Endometrium (tissue), 2 donors: ENCODE results near the gene FGR.

ENCODE experiments used
- FAIRE-seq: peaks from 2 replicates; lab custom pipeline; 2012; peaks lifted over from hg19 to GRCh38; lab: Jason Lieb, UNC
- donor health status: control.
- donor health status: control.

FGR gene

GRCh38 chr1:27615346-27616192 lies 19.4 kb downstream of the FGR start:
- no peak for FAIRE-seq

DNA sequence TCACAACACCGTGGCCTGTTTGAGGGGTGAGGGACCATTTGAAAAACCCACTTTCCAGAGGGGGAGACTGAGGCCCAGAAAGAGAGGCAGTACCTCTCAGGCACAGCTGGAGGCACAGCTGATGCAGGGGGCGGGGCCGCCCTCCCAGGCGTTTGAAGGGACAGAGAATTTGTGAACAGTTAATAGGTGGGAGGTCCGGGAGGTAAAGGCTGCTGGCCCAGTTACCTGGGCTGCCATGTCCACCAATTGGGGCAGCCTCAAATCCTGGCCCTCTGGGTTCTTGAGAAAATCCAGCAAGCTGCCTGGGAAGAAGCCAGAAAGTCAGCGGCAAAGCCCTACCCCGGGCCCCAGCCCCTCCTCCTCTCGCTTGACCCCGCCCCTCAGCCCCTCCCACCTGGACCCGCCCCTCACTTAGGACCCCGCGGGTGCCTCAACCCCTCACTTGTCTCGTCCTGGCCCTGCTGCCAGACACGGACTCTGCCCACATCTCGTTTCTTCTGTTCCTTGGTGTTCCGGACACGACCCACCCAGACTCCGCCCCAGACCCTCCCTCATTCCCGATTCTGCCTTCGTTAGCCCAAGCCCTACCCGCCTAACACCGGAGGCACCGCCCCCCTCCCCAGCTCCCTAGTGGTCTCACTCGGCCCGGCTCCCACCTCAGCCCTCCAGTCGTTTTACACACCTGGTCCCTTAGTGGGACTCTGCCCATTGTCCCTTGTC lies 20.2 kb downstream of the FGR start:
- FAIRE-seq = no peak

DNA sequence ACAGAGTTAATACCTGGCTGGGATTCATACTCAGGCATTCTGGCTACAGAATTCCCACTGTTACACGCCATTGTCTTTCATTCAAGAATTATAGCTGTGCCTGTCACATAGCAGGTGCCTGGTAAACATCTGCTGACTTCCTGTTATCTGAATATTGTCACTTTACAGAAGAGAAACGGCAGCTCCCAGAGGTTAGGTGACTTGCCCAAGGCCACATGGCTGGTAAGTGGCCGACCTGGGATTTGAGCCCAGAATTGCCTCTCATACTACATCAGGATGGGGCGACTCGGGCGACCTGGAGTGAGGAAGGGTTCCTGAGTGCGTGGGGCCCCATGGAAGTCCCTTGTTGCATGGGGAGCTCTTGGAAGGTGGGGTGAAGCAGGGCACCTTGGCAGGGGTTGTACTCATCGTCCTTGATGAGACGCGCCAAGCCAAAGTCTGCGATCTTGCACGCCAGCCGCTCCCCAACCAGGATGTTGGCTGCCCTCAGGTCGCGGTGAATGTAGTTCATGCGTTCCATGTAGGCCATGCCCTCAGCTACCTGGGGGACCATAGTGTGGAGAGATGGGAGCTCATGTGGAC lies 20.9 kb downstream of the FGR start:
- FAIRE-seq = no peak

DNA sequence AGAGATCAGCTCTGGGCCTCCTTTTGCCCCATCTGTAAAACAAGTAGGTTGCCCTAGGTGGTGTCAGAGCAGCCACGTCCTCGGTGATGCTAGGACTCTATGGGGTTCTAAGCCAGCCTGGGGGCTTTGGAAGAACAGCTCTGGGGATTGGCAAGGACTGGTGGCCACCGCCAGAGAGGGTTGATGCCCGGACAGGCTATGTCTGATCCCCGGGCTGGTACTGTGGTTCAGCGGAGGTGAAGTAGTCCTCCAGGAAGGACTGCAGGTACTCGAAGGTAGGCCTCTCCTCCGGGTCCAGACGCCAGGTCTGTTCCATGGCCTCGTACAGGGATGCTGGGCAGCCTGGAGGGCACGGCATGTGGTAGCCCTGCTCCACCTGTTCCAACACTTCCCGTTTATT lies 22.3 kb downstream of the FGR start:
- FAIRE-seq = no peak

DNA sequence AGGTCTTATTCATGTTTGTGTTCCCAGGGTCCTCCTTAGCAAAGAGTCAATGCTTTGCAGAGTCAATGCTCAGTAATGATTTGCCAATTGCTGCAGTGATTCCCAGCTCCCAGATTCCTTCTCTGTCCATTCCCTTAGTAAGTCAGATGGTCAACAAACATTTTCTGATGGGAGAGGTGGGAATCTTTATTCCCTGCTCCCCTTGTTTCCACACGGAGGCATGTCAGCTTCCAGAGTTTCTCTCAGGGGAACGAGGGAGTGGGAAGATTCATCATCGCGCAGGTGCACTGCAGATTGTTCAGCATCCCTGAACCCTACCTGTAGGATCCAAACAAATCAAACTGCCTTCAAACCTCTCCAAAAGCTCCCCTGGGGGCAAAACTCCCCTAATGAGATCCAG lies 23.5 kb downstream of the FGR start:
- FAIRE-seq = no peak

DNA sequence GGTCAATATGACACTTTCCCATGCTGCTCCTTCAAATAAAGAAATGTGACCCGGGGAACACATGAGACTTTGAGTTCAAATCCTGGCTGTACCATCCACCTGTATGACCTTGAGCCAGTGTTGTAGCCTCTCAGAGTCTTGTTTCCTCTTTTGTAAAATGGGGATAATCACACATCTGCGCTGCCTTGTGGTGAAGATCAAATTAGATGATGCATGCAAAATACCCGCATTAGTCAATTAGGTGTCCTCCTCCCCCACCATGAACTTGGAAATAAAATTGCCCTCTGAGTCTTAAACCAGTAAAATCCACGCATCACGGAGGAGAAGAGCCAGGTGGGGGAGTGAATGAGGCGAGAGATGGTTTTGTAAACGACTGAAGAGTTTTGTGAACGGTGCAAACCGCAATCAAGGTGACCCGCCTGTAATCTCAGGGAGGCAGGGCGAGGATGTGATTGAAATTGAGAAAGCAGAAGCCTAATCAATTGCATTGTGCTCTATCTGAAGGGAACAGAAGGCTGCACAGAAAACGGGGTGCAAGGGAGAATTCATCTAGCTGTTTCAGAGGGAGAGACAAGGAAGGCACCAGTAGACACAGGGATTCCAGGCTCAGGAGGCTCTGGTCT lies 25.3 kb downstream of the FGR start:
- FAIRE-seq = no peak

DNA sequence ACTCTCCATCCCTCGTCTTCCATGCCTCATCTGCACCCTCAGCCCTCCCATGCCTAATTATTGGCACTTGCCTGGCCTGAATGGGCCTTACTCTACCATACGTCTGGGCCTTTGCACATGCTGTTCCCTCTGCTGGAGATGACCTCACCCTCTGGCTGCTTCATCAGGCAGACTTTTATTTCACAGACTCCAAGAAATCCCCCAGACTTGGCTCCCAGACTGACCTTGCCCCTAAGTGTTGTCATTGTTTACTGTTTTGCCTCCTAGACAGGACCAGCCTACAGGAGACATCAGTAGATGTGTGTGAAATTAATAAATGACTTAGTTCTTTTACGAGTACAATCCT lies 25.8 kb downstream of the FGR start:
- no peak for FAIRE-seq

- no peak for FAIRE-seq
Measured at GRCh38 chr1:27607239-27607804, 27.7 kb downstream of the FGR start.

DNA sequence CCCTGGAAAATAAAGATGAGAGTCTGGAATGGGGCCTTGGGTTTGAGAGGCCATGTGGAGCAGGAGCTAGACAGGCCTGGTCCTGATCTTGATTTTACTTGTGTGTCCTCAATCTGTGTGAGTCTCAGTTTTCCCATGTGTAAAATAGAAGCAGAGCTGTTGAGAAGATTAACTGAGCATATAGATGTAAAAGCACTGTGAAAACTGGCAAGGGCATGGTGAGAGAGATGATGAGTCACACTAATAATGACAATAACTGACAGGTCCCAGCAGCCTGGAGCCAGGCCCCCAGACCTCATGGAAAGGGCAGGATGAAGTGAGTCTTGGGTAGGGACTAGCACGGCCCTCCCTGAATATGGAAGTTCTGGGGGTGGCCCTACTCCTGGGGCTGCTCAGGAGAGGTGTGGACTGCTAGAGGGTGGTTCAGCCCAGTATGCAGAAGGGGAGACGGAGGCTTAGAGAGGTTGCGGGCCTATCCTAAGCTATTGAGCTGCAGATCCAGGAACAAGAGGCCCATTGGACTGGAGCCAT lies 28.2 kb downstream of the FGR start:
- FAIRE-seq = no peak

DNA sequence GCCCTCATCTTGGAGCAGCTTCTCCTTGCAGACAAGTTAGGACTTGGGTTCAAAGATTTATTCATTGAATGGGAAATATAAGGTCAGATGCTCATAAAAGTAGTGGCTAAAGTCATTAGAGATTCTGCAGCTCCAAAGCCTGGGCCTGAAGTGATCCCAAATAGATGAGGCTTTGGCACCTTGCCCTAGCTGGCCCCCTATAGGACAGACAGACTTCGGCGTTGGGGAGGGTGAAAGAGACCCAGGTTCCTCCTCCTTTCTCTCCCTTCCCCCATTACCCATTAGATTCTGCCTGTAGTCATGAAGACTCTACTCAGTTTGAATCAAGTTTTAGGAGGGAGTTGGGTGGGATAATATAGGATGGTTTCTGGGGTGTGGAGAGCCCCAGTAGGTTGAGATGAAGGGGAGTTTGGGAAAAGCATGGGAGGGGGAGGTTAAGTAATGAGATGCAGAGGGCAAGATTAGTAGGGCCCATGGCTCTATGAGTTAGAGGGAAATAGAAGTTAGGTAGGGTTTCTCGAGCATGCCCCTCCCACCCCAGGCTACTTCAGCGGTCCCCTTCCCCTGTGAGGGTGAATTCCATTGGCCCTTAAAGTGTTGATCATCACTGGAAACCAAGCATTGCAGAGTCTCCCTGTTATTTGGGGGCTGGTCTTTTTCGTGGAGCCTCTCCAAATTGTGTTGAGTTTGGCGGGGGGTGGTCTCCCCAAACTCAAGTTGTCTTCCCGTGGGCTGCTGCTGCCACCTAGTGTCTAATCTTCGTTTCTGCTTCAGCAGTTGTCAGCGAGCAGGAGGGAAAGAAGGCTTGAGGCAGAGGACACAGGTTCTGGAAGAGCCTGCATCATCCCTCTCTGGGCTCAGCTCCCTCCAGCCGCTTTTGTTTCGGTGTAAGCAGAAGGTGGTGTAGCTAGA lies 28.9 kb downstream of the FGR start:
- FAIRE-seq = no peak

GRCh38 chr1:27605300-27605766 lies 29.7 kb downstream of the FGR start:
- FAIRE-seq = no peak

DNA sequence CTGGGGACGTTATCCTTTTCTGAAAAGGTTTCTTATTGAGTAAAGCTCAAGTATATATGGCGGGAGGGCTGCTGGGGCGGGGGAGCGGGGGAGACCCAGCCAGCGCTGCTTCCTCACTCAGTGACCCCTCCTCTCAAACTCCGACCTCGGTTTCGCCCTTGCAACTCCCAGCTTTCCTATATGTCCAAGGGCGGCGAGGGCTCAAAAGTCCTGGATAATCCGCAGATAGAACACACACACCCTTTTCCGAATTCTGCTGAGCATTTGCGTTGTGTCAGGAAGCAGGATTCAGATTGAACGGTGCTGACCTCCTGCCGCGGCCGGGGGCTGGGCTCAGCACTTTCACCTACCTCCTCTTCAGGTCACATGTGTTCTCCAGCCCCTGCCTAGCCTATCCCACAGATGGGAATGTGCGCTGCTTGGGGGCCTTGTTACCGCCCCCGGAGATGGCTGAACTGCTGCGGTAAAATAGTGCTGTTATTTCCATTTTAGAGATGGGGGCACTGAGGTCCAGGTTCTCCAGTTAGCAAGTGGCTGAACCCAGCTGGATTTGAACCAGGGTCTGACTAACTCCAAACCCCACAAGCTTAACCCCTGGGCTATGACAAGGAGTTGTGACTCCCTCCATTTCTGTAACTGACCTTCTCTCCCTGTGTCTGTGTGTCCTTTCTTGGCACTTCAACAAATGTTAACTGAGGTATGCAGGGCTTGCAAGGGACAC lies 30.2 kb downstream of the FGR start:
- no peak for FAIRE-seq

DNA sequence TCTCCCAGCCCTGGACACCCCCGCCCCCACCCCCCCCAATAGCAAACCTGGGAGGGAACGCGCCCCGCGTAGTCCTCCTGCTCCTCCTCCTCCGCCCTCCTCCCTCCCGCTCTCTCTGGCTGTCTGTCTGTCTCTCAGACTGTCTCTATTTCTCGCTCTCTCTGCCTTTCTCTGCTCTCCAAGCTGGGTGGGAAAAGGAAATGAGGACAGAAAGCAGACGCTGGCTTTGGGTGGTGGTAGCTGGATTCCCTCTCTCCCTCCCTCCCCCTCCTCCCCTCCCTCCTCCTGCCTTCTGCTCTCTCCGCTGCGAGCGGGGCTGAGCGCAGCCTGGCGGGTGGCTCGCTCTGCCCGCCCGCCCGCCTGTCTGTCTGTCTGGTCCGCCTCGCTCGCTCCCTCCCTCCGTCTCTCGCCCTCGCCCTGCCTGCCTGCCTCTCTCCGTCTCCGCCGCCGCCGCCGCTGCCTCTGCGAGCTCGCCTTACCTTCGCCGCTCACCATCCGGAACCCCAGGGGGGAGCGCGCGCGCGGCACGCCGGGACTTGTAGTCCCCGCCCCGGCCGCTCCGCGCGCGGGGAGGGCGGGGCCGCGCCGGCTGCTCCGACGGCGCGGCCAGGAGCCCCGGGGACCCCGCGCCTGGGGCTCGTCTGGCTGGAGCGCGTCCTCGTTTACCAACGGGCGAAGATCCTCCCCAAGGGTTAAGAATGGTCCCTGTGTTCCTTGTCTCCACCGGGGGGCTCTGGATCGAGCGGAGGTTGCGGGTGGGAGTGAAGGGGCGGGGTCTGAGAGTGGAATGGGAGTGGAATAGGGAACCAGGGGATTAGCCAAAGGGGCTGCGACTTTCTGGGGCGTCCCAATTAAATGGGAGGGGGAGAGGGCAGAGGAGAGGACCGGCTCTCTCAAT lies 31.1 kb downstream of the FGR start, which contains the start of gene AHDC1:
TSS of gene AHDC1 (minus strand) at position 464 of the 898 bp plus-strand sequence. CDS start 52,029 bp downstream, outside the sequence.
- FAIRE-seq = no peak

- no peak for FAIRE-seq
Measured at GRCh38 chr1:27603309-27603680, 31.7 kb downstream of the FGR start.

DNA sequence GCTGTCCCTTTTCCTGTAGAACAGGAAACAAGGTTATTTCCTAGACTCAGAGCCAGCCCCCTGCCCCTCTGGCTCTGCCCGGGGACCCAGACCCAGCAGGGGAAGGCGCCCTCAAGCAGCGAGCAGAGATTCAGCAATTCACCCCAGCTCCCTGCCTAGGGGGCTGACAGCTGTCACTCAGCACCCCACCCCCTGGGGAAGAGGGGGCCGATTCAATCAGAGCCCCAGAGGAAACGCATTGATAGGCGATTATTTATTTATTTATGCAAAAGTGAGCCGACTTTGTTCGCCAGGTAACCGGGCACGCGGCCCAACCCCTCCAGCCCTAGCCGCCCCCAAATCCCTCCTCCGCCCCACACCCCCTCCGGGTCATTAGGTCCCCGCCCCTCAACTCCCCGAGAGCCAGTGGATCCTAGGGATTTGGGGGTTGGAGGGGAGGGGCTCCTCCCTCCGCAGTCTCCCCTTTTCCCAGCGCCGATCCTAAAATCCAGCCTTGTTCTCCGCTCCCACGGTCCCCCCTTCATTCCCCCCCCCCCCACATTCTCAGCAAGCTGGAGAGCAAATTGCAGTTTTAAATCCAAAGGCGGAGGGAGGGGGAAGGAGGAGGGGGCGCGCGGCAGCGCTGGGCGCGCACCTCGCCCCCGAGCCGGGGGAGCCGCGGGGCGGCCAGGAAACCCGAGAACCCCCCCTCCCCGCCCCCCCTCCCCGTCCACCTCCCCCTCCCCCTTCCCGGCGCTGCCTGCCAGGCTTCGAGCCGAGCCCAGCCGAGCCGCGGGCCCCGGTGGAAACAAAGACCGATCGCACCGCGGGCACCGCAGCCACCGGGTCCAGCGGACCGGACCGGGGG lies 32.3 kb downstream of the FGR start:
- no peak for FAIRE-seq

DNA sequence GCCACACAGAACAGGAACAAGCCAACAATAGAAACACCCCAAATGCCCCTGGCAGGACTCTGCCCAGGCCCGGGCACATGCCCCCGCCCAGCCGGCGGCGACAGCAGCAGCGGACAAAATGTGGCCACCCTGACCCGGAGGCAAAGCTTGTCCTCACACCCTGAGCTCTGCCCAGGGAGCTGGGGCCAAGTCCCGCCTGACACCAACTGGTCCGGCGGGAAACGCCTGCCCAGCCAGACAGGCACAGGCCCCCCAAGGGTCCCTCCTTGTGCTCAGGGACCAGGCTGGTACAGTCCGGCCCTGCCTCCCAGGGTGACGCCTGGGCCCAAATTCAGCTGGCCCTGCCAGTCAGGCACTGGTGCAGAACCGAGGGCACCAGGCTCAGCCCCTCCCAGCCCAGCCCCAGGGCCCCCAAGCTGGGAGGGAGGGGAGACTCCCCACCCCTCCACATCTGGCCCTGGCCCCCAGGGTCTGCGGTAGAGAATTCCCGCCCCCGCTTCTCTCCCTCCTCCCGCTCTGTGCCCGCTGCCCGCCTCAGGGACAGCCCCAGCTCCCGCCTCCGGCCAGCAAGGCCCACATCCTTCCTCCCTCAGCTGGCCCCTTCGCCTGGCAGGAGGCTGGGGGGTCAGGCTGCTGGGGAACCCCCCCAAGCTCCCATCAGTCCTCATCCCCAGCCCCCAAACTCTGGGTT lies 33.1 kb downstream of the FGR start:
- no peak for FAIRE-seq

- no peak for FAIRE-seq
Measured at GRCh38 chr1:27601321-27601770, 33.6 kb downstream of the FGR start.
